Breast epithelium (tissue), 3 donors: ENCODE results near the gene MRGPRX1.
"Not testable (repeated sequence)": the region's sequence is repeated elsewhere in the genome, so short reads cannot be mapped to it uniquely, and the experiment has no call there.

ENCODE experiments used
- POLR2AphosphoS5 ChIP-seq, 3 donors: sonication (generic); formaldehyde crosslinking; IDR thresholded peaks; one replicate each; pipeline ENCODE4 v1.6.1; 2017; ENCODE audit warnings: antibody characterized with exemption in 3 of 3
- TF ChIP-seq, protein P1 (sequence below), 3 donors: fragments of 450-650 bp; IDR thresholded peaks; one replicate each; pipeline ENCODE4 v1.5.1; 2016 to 2017; ENCODE audit warnings: antibody characterized with exemption in 3 of 3, mild to moderate bottlenecking in 3 of 3, moderate library complexity in 3 of 3

- TF ChIP-seq POLR2AphosphoS5 (IDR thresholded peaks at IDR 0.05) = not testable (repeated sequence)
- TF ChIP-seq, protein P1, sequence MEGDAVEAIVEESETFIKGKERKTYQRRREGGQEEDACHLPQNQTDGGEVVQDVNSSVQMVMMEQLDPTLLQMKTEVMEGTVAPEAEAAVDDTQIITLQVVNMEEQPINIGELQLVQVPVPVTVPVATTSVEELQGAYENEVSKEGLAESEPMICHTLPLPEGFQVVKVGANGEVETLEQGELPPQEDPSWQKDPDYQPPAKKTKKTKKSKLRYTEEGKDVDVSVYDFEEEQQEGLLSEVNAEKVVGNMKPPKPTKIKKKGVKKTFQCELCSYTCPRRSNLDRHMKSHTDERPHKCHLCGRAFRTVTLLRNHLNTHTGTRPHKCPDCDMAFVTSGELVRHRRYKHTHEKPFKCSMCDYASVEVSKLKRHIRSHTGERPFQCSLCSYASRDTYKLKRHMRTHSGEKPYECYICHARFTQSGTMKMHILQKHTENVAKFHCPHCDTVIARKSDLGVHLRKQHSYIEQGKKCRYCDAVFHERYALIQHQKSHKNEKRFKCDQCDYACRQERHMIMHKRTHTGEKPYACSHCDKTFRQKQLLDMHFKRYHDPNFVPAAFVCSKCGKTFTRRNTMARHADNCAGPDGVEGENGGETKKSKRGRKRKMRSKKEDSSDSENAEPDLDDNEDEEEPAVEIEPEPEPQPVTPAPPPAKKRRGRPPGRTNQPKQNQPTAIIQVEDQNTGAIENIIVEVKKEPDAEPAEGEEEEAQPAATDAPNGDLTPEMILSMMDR (IDR thresholded peaks at IDR 0.05) = not testable (repeated sequence)
Measured at GRCh38 chr11:18900637-18901036, 38.6 kb downstream of the MRGPRX1 start.
